ENCODE measurements around the gene LUC7L2.
"Not testable (repeated sequence)": the region's sequence is repeated elsewhere in the genome, so short reads cannot be mapped to it uniquely, and the experiment has no call there.

LUC7L2 gene, protein sequence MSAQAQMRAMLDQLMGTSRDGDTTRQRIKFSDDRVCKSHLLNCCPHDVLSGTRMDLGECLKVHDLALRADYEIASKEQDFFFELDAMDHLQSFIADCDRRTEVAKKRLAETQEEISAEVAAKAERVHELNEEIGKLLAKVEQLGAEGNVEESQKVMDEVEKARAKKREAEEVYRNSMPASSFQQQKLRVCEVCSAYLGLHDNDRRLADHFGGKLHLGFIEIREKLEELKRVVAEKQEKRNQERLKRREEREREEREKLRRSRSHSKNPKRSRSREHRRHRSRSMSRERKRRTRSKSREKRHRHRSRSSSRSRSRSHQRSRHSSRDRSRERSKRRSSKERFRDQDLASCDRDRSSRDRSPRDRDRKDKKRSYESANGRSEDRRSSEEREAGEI

DNA sequence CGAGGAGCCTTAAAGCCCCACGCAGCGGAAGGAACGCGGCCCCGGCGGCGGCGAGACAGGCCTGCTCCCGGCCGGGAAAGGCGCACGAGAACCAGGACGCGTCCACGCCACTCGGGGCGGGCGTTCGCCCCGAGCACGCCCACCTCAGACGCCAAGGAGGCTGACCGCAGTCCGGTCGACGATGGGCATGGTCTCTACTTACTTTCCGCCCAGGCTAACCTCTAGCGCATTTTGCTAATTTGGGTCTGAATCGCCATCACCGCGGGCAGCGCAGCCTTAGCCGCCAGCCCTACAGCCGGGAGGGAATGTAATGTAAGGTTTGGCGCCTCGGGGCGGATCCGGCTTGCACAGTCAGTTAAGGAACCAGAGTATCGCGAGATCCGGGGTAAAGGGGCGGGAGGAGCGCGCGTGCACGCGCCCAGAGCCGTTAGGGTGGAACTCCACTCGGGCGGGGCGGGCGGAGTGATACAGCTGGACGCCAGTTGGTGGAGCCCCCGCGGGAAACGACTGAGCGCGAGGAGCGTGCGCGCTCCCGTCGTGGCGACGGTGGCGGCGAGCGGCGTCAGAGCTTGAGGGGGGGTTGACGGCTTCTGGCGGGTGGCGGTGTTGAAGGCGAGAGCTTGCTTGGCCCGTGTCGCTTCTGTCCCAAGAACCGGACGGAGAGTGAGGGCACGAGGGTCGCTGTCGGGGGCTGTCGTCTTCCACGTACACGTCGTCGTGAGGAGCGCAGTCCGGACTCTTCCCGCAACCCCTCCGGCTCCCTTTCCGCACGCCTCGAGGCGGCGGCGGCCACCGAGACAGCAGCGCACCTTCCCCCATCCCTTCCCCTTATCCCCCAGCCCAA lies at the start of gene LUC7L2:
Gene LUC7L2 (plus strand): TSS at position 529 of the 844 bp plus-strand sequence. CDS start 368 bp downstream, outside the sequence.
- peak; percentile 99 for DNase-seq

GRCh38 chr7:139317939-139318505 lies 41.7 kb upstream of the LUC7L2 start:
- DNase-seq = no peak

GRCh38 chr7:139321071-139321745 lies 38.5 kb upstream of the LUC7L2 start:
- DNase-seq = peak; percentile 51

DNA sequence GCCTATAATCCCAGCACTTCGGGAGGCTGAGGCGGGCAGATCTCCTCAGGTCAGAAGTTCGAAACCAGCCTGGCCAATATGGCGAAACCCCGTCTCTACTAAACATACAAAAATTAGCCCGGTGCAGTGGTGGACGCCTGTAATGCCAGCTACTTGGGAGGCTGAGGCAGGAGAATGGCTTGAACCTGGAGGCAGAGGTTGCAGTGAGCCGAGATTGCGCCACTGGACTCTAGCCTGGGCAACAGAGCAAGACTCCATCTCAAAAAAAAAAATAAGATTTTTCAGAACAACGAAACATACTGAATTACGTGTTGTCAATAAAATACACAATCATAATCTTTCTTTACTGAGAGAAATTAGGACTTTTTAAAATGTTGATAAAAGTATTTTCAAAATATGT lies 35.0 kb upstream of the LUC7L2 start:
- not testable (repeated sequence) for DNase-seq

GRCh38 chr7:139328375-139328774 lies 31.3 kb upstream of the LUC7L2 start:
- peak; percentile 87 for DNase-seq

GRCh38 chr7:139329119-139329518 lies 30.6 kb upstream of the LUC7L2 start:
- DNase-seq = no peak

DNA sequence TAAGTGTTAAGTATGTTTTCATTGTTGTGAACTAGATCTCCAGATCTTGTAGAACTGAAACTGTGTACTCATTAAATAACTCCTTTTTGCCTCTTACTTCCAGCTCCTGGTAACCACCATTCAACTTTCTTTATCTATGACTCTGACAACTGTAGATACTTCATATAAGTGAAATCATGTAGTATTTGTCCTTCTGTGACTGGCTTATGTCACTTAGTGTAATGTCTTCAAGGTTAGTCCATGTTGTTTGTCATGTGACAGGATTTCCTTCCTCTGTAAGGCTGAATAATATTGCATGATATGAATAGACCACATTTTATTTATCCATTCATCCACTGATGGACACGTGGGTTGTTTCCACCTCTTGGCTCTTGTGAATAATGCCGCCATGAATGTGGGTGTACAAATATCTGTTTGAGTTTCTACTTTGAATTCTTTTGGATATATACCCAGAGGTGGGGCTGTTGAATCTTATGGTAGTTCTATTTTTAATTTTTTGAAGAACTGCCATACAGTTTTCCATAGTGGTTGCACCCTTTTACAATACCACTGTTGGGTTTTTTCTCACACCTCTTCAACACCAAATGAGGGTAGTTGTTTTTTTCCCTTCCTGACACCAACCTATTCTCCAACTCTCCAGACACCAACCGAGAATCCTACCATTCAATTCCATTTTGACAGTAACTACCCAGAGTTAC lies 29.2 kb upstream of the LUC7L2 start:
- no peak for DNase-seq

DNA sequence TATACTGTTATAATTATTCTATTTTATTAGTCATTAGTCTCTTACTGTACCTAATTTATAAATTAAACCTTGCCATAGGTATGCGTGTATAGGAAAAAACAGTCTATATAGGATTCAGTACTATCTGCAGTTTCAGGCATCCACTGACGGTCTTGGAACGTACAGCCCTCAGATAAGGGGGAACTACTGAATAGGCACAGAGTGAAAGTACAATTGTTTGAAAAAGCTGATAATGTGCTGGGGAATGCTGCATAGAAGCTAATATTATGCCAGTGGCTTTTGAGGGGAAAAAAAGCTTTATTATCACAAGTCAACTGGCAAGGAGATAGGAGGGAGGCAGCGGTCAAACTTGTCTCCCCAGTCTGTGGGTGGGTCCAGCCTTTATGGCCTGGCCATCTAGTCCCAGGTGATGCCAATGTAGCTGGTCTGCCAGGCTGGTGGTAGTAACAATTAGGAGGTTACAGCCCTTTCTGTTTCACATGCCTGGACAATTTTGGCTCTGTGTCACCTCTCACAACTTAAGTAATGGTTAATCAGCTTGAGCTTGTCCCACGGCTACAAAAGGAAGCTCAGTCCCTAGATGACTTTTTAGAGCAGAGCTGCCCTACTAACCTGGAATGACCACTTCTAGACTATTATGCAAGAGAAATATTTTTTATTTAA lies 26.9 kb upstream of the LUC7L2 start:
- DNase-seq = no peak

GRCh38 chr7:139333443-139333842 lies 26.3 kb upstream of the LUC7L2 start:
- not testable (repeated sequence) for DNase-seq

- no peak for DNase-seq
Measured at GRCh38 chr7:139334399-139335150, 25.1 kb upstream of the LUC7L2 start.

GRCh38 chr7:139339025-139339424 lies 20.7 kb upstream of the LUC7L2 start:
- no peak for DNase-seq

DNA sequence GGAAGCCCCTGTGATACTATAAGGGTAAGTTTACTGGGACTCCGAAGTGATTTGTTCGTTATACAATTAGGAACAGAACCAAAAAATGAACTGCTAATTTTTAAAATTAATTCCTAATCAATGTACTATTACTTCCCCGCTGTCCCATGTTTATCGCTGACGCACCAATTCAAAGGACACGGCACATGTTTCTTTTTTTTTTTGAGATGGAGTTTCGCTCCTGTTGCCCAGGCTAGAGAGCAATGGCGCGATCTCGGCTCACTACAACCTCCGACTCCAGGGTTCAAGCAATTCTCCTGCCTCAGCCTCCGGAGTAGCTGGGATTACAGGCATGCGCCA lies 20.0 kb upstream of the LUC7L2 start:
- no peak for DNase-seq

GRCh38 chr7:139340037-139340807 lies 19.5 kb upstream of the LUC7L2 start:
- DNase-seq = peak; percentile 99

DNA sequence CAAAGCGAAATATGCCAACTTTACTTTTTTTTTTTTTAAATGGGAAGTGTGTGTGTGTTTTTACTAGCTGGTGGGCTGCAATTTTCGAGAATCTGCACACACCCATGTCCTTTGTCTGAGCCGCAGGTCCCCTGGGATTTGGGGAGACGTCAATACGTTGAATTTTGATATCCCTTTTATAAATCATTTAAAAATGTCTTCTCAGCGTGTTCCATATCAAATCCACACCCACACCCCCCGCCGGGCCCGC lies 19.0 kb upstream of the LUC7L2 start:
- no peak for DNase-seq

- peak; percentile 91 for DNase-seq
Measured at GRCh38 chr7:139341058-139341775, 18.5 kb upstream of the LUC7L2 start, which contains the start of gene FMC1. TSS of gene FMC1 (plus strand) at chr7:139341337. CDS start at chr7:139341385, 48 bp downstream.

DNA sequence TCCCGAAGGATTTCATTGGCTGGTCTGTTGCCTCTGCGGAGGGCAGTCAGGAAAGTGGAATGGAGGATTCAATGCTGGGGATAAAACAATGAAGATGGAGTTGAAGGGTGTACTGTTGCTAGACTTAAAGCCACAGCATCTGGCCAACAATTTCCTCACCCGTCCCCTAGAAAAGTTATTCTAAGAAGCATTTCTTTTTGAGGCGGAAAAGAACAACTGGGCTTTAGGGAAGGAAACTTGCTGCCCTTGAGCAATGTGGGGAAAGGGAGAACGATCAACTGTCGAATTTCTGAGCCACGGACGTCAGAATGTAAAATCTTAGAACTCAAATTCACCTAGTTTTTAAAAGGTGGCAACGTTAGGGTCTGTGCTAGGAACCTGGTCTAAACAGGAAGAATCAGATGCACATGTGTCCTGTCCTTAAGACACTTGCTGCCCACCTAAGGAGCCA lies 17.9 kb upstream of the LUC7L2 start:
- DNase-seq = no peak

GRCh38 chr7:139345042-139345441 lies 14.7 kb upstream of the LUC7L2 start:
- DNase-seq = no peak

DNA sequence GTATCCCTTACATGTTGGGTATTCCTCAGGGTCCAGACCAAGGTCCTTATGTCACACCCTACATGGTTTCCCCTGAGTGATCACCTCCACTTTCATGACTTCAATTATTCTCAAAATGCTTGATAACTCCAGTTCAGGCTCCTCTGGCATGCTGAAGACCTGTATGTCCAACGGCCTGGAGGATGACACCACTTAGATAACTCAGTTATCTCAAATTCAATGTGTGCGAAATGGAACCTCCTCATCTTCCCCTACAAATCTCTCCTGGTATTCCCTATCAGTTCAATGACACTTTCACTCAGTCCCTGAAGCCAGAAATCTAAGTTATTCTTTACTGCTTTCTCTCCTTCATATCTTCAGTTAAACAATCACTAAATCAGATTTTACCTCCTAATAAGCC lies 8.7 kb upstream of the LUC7L2 start:
- DNase-seq = no peak

- no peak for DNase-seq
Measured at GRCh38 chr7:139354729-139355128, 5.0 kb upstream of the LUC7L2 start.

- peak; percentile 47 for DNase-seq
Measured at GRCh38 chr7:139355320-139355719, 4.4 kb upstream of the LUC7L2 start.
